ENCODE data around the gene ARHGEF10L. TPM values are rescaled to one million over a fixed set of nuclear protein-coding genes. Genes with fewer than 3 reads are reported as not detected.

ARHGEF10L gene
- total RNA-seq, 1 experiment from 2014 or later: 11.2 TPM

GRCh38 chr1:17719874-17720273, 180.4 kb downstream of the ARHGEF10L start:
- H4K20me1 ChIP-seq (ENCODE audit: low read length): no peaks in the 10 kb centered on the region
- ATAC-seq (no peak), DNase-seq (no peak)
- TF ChIP-seq EZH2phosphoT487 (IDR thresholded peaks at IDR 0.05; ENCODE audit: borderline replicate concordance, low read length) (no peak), EZH2 (IDR thresholded peaks at IDR 0.05; ENCODE audit: low read length, unreplicated experiment) (no peak)
- H3F3A ChIP-seq (ENCODE audit: low read length, unreplicated experiment): no peaks in the 10 kb centered on the region
- H3K27ac ChIP-seq (ENCODE audit: low read length): no peak overlapping the region
- no peaks in the 10 kb centered on the region for H3K27me3 ChIP-seq (ENCODE audit: low read length)
- no peaks in the 10 kb centered on the region for H3K79me2 ChIP-seq (ENCODE audit: low read length)
- H3K4me1 ChIP-seq (ENCODE audit: insufficient read depth, low read length): no peaks in the 10 kb centered on the region
- ChIA-PET CTCF (no interaction called here), POLR2A (ENCODE audit: unreplicated experiment) (no interaction called here)
- intact Hi-C loops (cut with micrococcal nuclease): no loop called here
- H3K9me2 ChIP-seq (replicated peaks; ENCODE audit: low read length): no peaks in the 10 kb centered on the region
- BruUV-seq (replicated peaks): no TSS peak
- no peak overlapping the region for H2AFZ ChIP-seq (ENCODE audit: low read length)
- H3K9ac ChIP-seq (ENCODE audit: low read length): no peak overlapping the region
- no peaks in the 10 kb centered on the region for H3K36me3 ChIP-seq (ENCODE audit: low read depth, low read length)
- H3K9me3 ChIP-seq (ENCODE audit: low read length): no peaks in the 10 kb centered on the region
- H3K4me3 ChIP-seq (ENCODE audit: low read length): no peak overlapping the region
- no peak overlapping the region for H3K4me2 ChIP-seq (ENCODE audit: low read length)

DNA sequence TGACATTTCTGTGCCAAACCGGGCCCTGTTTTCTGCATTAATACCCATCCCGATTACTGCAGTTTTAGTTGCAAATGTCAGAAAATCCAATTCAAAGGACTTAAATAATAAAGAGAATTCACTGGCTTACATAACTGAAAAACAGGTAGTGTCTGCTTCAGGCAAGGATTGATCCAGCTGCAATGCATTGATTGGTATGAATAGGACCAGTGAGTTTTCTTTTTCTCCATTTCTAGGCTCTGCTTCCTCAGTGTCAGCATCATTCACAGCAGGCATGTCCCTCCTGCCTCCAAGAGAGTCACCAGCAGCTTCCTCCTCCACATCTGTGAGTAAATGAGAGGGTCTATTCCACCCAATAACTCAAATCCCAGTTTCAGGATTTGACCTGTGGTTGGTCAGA, 181.9 kb downstream of the ARHGEF10L start:
- Histone ChIP-seq H3K9me2 (replicated peaks; ENCODE audit: low read length) (no peaks in the 10 kb centered on the region), H3K79me2 (ENCODE audit: low read length) (no peaks in the 10 kb centered on the region), H3K4me2 (ENCODE audit: low read length) (no peak overlapping the region), H3K4me1 (ENCODE audit: insufficient read depth, low read length) (no peaks in the 10 kb centered on the region), H4K20me1 (ENCODE audit: low read length) (no peaks in the 10 kb centered on the region), H3F3A (ENCODE audit: low read length, unreplicated experiment) (no peaks in the 10 kb centered on the region), H3K9me3 (ENCODE audit: low read length) (no peaks in the 10 kb centered on the region), H3K27me3 (ENCODE audit: low read length) (no peaks in the 10 kb centered on the region), H3K4me3 (ENCODE audit: low read length) (no peak overlapping the region), H3K36me3 (ENCODE audit: low read depth, low read length) (no peaks in the 10 kb centered on the region), H2AFZ (ENCODE audit: low read length) (no peak overlapping the region), H3K9ac (ENCODE audit: low read length) (no peak overlapping the region), H3K27ac (ENCODE audit: low read length) (no peak overlapping the region)
- POLR2A ChIA-PET (ENCODE audit: unreplicated experiment): no interaction called here
- TF ChIP-seq EZH2 (IDR thresholded peaks at IDR 0.05; ENCODE audit: low read length, unreplicated experiment) (no peak), CTCF (conservative IDR thresholded peaks at IDR 0.05; ENCODE audit: low read depth, low read length) (no peak), EZH2phosphoT487 (IDR thresholded peaks at IDR 0.05; ENCODE audit: borderline replicate concordance, low read length) (no peak)
- no TSS peak for BruUV-seq (replicated peaks)
- CTCF ChIA-PET: no interaction called here
- intact Hi-C loops (cut with micrococcal nuclease): no loop called here
- DNase-seq (no peak), ATAC-seq (no peak)

- no peaks in the 10 kb centered on the region for H3F3A ChIP-seq (ENCODE audit: low read length, unreplicated experiment)
- H3K9me3 ChIP-seq (ENCODE audit: low read length): no peaks in the 10 kb centered on the region
- no TSS peak for BruUV-seq (replicated peaks)
- no peaks in the 10 kb centered on the region for H3K79me2 ChIP-seq (ENCODE audit: low read length)
- H2AFZ ChIP-seq (ENCODE audit: low read length): no peak overlapping the region
- no peak overlapping the region for H3K4me3 ChIP-seq (ENCODE audit: low read length)
- no peaks in the 10 kb centered on the region for H4K20me1 ChIP-seq (ENCODE audit: low read length)
- H3K9ac ChIP-seq (ENCODE audit: low read length): no peak overlapping the region
- no peak overlapping the region for H3K27ac ChIP-seq (ENCODE audit: low read length)
- ATAC-seq (no peak), DNase-seq (no peak)
- no peaks in the 10 kb centered on the region for H3K9me2 ChIP-seq (replicated peaks; ENCODE audit: low read length)
- H3K4me2 ChIP-seq (ENCODE audit: low read length): no peak overlapping the region
- no peaks in the 10 kb centered on the region for H3K27me3 ChIP-seq (ENCODE audit: low read length)
- ChIA-PET POLR2A (ENCODE audit: unreplicated experiment) (no interaction called here), CTCF (no interaction called here)
- H3K36me3 ChIP-seq (ENCODE audit: low read depth, low read length): no peaks in the 10 kb centered on the region
- no peaks in the 10 kb centered on the region for H3K4me1 ChIP-seq (ENCODE audit: insufficient read depth, low read length)
- TF ChIP-seq CTCF (conservative IDR thresholded peaks at IDR 0.05; ENCODE audit: low read depth, low read length) (0 out of 2 replicates have a peak, but pooled peaks have one; percentile 28), EZH2phosphoT487 (IDR thresholded peaks at IDR 0.05; ENCODE audit: borderline replicate concordance, low read length) (no peak), EZH2 (IDR thresholded peaks at IDR 0.05; ENCODE audit: low read length, unreplicated experiment) (no peak)
- intact Hi-C loops (cut with micrococcal nuclease): no loop called here
Observed at GRCh38 chr1:17723684-17724083, 184.2 kb downstream of the ARHGEF10L start.

Data from PC-3 (cell line).